GM23248 (cell line): ENCODE results near the gene DIP2C. TPM values are rescaled to one million over a fixed set of nuclear protein-coding genes. Genes with fewer than 3 reads are reported as not detected.

Experiments
- DNase-seq: peaks from one replicate; pipeline ENCODE4 v3.0.0-alpha.2; 2015
- H2AFZ ChIP-seq: fragments of 200-600 bp; sonication (generic); 2 replicates; pipeline ENCODE4 v1.6.1; 2016; ENCODE audit warnings: antibody characterized with exemption
- H3F3A ChIP-seq: fragments of 200-600 bp; sonication (generic); 2 replicates; pipeline ENCODE4 v1.6.1; 2016; ENCODE audit warnings: mild to moderate bottlenecking, antibody characterized with exemption, mixed run types; ENCODE audit not compliant: insufficient read depth
- H3K27ac ChIP-seq: fragments of 200-600 bp; sonication (generic); 2 replicates; pipeline ENCODE4 v1.5.1; 2016; ENCODE audit warnings: mild to moderate bottlenecking
- H3K27me3 ChIP-seq: fragments of 200-600 bp; sonication (generic); replicated peaks from 2 replicates; pipeline ENCODE4 v1.6.1; 2016; ENCODE audit warnings: mild to moderate bottlenecking; ENCODE audit not compliant: insufficient read depth
- H3K36me3 ChIP-seq: fragments of 200-600 bp; sonication (generic); 2 replicates; pipeline ENCODE4 v1.6.1; 2016; ENCODE audit warnings: low read depth, mild to moderate bottlenecking
- H3K4me1 ChIP-seq: fragments of 200-600 bp; sonication (generic); 2 replicates; pipeline ENCODE4 v1.6.1; 2016; ENCODE audit warnings: mild to moderate bottlenecking; ENCODE audit not compliant: insufficient read depth
- H3K4me2 ChIP-seq: fragments of 200-600 bp; sonication (generic); one replicate; pipeline ENCODE4 v1.6.1; 2016; ENCODE audit warnings: mild to moderate bottlenecking; ENCODE audit not compliant: unreplicated experiment
- H3K4me3 ChIP-seq: fragments of 200-600 bp; sonication (generic); 2 replicates; pipeline ENCODE4 v1.5.1; 2016; ENCODE audit warnings: mild to moderate bottlenecking
- H3K79me2 ChIP-seq: fragments of 200-600 bp; sonication (generic); 2 replicates; pipeline ENCODE4 v1.6.1; 2016; ENCODE audit warnings: mild to moderate bottlenecking; ENCODE audit not compliant: insufficient read depth
- H3K9ac ChIP-seq: fragments of 200-600 bp; sonication (generic); 2 replicates; pipeline ENCODE4 v1.6.1; 2016; ENCODE audit warnings: mild to moderate bottlenecking
- H3K9me2 ChIP-seq: fragments of 200-600 bp; sonication (generic); 2 replicates; pipeline ENCODE4 v1.6.1; 2016; ENCODE audit warnings: mixed run types, mild to moderate bottlenecking, moderate library complexity; ENCODE audit not compliant: insufficient read depth
- H3K9me3 ChIP-seq: fragments of 200-600 bp; sonication (generic); one replicate; pipeline ENCODE4 v1.6.1; 2017; ENCODE audit warnings: low read depth
- H4K20me1 ChIP-seq: fragments of 200-600 bp; sonication (generic); 2 replicates; pipeline ENCODE4 v1.6.0; 2016; ENCODE audit not compliant: insufficient read depth
- EZH2 ChIP-seq: fragments of 200-600 bp; sonication (generic); IDR thresholded peaks from 2 replicates; pipeline ENCODE4 v1.6.1; 2018; ENCODE audit warnings: antibody characterized with exemption, mild to moderate bottlenecking; ENCODE audit not compliant: insufficient read depth, poor library complexity, severe bottlenecking
- EZH2phosphoT487 ChIP-seq: fragments of 200-600 bp; sonication (generic); IDR thresholded peaks from 2 replicates; pipeline ENCODE4 v1.6.1; 2018; ENCODE audit warnings: antibody characterized with exemption, moderate library complexity, mild to moderate bottlenecking, low read depth; ENCODE audit not compliant: insufficient read depth
- WGBS, 2 experiments: methylation state at CpG; one replicate each; pipeline ENCODE4 v1.1.6; 2015 to 2017; ENCODE audit warnings: low lambda C conversion rate in 2 of 2, low coverage in 1 of 2; ENCODE audit errors: missing lambda C conversion rate in 2 of 2; 5-methylcytosine and 5-hydroxymethylcytosine counted together
- in situ Hi-C: fragments of 300-500 bp; cut with MboI; formaldehyde crosslinking; loops from 2 replicates; pipeline ENCODE4 v1.15.0; 2020
- polyA plus RNA-seq: library from polyadenylated mRNA; unstranded; fragments of >200 nt; fragmentation: Nextera tagmentation; extraction: Ambion mirVana; gene quantifications from 2 replicates; pipeline ENCODE4 v1.2.1, GENCODE V29; 2016
- total RNA-seq: library from RNA; depleted of rRNA; stranded (reverse); fragments of >200 nt; shearing (Covaris generic); gene quantifications from 2 replicates; pipeline ENCODE4 v1.2.3, GENCODE V29; 2014

DIP2C gene
- total and polyA plus RNA-seq, 2 experiments from 2014 or later: 12.0 to 13.1 TPM

- peaks cover 21% of the 10 kb centered on the region; the same call in 1 of the 2 replicates for H4K20me1 ChIP-seq
- in situ Hi-C loops: no loop called here
Observed at GRCh38 chr10:670038-670437, 19.4 kb downstream of the DIP2C start.

GRCh38 chr10:668786-669485, 20.5 kb downstream of the DIP2C start:
- H3K4me1 ChIP-seq: no peaks in the 10 kb centered on the region
- H3F3A ChIP-seq: peaks cover 27% of the 10 kb centered on the region
- in situ Hi-C loops: no loop called here
- H3K79me2 ChIP-seq: peaks cover 97% of the 10 kb centered on the region
- no peak for DNase-seq
- H3K9ac ChIP-seq: no peak overlapping the region
- WGBS, 2 experiments: 85 to 88% methylated on average over 17 of the region's 17 CpGs
- H3K27me3 ChIP-seq: no peaks in the 10 kb centered on the region
- H4K20me1 ChIP-seq: peaks cover 21% of the 10 kb centered on the region; the same call in 1 of the 2 replicates
- no peak overlapping the region for H3K4me2 ChIP-seq
- TF ChIP-seq EZH2: no peak
- no peak for TF ChIP-seq EZH2phosphoT487
- H3K27ac ChIP-seq: no peak overlapping the region
- H3K9me2 ChIP-seq: peaks cover 5% of the 10 kb centered on the region; the same call in 1 of the 2 replicates
- no peak overlapping the region for H2AFZ ChIP-seq
- no peaks in the 10 kb centered on the region for H3K9me3 ChIP-seq
- no peaks in the 10 kb centered on the region for H3K36me3 ChIP-seq
- H3K4me3 ChIP-seq: no peak overlapping the region

More at GRCh38 chr10:670038-670437, 19.4 kb downstream of the DIP2C start:
- no peaks in the 10 kb centered on the region for H3K4me1 ChIP-seq
- H3F3A ChIP-seq: peaks cover 27% of the 10 kb centered on the region
- no peak overlapping the region for H3K4me2 ChIP-seq
- H2AFZ ChIP-seq: no peak overlapping the region
- TF ChIP-seq EZH2phosphoT487: no peak
- TF ChIP-seq EZH2: no peak
- no peak overlapping the region for H3K27ac ChIP-seq
- H3K36me3 ChIP-seq: no peaks in the 10 kb centered on the region
- no peak overlapping the region for H3K4me3 ChIP-seq
- no peaks in the 10 kb centered on the region for H3K27me3 ChIP-seq
- no peak overlapping the region for H3K9ac ChIP-seq
- 91 to 92% methylated on average over 19 of the region's 19 CpGs for WGBS, 2 experiments
- peaks cover 5% of the 10 kb centered on the region; the same call in 1 of the 2 replicates for H3K9me2 ChIP-seq
- peaks cover 97% of the 10 kb centered on the region for H3K79me2 ChIP-seq
- DNase-seq: no peak
- H3K9me3 ChIP-seq: no peaks in the 10 kb centered on the region

GRCh38 chr10:667602-668143, 21.8 kb downstream of the DIP2C start:
- no peak for DNase-seq
- TF ChIP-seq EZH2phosphoT487 (no peak), EZH2 (no peak)
- no peak overlapping the region for H3K4me3 ChIP-seq
- H3K9me2 ChIP-seq: peaks cover 5% of the 10 kb centered on the region; the same call in 1 of the 2 replicates
- H3K27me3 ChIP-seq: no peaks in the 10 kb centered on the region
- WGBS, 2 experiments: 91 to 96% methylated on average over 7 of the region's 7 CpGs
- H4K20me1 ChIP-seq: peaks cover 21% of the 10 kb centered on the region; the same call in 1 of the 2 replicates
- H3K36me3 ChIP-seq: no peaks in the 10 kb centered on the region
- H3K4me2 ChIP-seq: no peak overlapping the region
- H2AFZ ChIP-seq: no peak overlapping the region
- in situ Hi-C loops: no loop called here
- peaks cover 27% of the 10 kb centered on the region for H3F3A ChIP-seq
- no peak overlapping the region for H3K9ac ChIP-seq
- no peaks in the 10 kb centered on the region for H3K4me1 ChIP-seq
- no peaks in the 10 kb centered on the region for H3K9me3 ChIP-seq
- H3K27ac ChIP-seq: no peak overlapping the region
- peaks cover 97% of the 10 kb centered on the region for H3K79me2 ChIP-seq

GRCh38 chr10:667096-667495, 22.4 kb downstream of the DIP2C start:
- TF ChIP-seq EZH2 (no peak), EZH2phosphoT487 (no peak)
- no peaks in the 10 kb centered on the region for H3K4me1 ChIP-seq
- no peaks in the 10 kb centered on the region for H3K27me3 ChIP-seq
- H3K36me3 ChIP-seq: no peaks in the 10 kb centered on the region
- H3K9me2 ChIP-seq: peaks cover 5% of the 10 kb centered on the region; the same call in 1 of the 2 replicates
- H3K9me3 ChIP-seq: no peaks in the 10 kb centered on the region
- peaks cover 97% of the 10 kb centered on the region for H3K79me2 ChIP-seq
- WGBS, 2 experiments: 81 to 83% methylated on average over 15 of the region's 15 CpGs
- H3K4me3 ChIP-seq: no peak overlapping the region
- H3K4me2 ChIP-seq: no peak overlapping the region
- no peak overlapping the region for H3K27ac ChIP-seq
- H2AFZ ChIP-seq: no peak overlapping the region
- peaks cover 27% of the 10 kb centered on the region for H3F3A ChIP-seq
- H4K20me1 ChIP-seq: peaks cover 21% of the 10 kb centered on the region; the same call in 1 of the 2 replicates
- DNase-seq: no peak
- in situ Hi-C loops: no loop called here
- H3K9ac ChIP-seq: no peak overlapping the region
